HG03025 (cell line): Measurements from ENCODE around the gene CCDC88B.
A peak's percentile ranks its signal among the peaks of the same experiment; 100 is the strongest.
"Not testable (repeated sequence)": the region's sequence is repeated elsewhere in the genome, so short reads cannot be mapped to it uniquely, and the experiment has no call there.

Experiments used
- ATAC-seq: cut with Tn5 transposase; IDR thresholded peaks from one replicate; pipeline ENCODE4 v1.9.1; 2021; ENCODE audit warnings: mild to moderate bottlenecking, moderate library complexity; ENCODE audit not compliant: unreplicated experiment, low FRiP score

CCDC88B gene

DNA sequence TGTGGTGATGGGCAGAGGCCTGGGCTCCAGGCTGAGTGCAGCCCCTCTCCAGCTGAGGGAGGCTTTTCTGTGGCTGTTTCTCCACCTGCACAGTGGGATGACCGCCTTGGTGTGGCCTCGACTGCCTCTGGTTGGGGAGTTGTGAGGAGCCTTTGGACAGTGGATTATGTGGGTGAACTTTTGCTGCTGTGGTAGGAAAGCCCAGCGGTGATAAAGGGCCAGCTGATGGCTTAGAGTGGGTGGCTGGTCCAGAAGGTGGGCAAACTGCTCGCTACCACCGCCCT, 36.0 kb upstream of the CCDC88B start:
- ATAC-seq, result no peak

DNA sequence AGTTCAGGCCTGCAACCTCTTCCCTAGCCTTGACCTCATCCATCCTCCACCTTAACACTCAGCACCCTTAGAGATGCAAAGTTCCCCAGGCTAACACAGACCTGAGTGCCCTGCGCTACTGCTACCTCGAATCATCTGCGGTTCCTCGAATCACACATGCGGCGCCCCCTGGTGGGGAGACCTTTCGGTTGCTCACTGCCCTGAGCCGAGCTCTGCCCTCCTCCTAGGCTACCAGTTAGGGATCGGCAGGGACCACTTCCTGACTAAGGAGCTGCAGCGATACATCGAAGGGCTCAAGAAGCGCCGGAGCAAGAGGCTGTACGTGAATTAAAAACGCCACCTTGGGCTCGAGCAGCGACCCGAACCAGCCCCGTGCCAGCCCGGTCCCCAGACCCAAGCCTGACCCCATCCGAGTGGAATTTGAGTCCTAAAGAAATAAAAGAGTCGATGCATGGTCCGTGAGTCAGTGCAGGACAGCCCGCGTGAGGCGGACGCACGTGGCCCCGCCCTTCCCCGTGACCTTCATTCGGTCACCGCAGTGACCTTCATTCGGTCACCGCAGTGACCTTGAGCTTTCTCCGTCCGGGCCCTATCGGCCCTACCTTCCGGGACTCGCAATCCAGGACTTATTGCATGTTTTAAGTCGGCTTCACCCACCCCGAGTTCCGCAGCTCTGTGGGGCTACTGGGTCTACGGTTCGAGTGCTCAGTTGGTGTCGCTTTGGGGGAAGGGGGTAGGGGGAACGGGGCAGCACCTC, 35.5 kb upstream of the CCDC88B start:
- ATAC-seq, result peak; percentile 11

DNA sequence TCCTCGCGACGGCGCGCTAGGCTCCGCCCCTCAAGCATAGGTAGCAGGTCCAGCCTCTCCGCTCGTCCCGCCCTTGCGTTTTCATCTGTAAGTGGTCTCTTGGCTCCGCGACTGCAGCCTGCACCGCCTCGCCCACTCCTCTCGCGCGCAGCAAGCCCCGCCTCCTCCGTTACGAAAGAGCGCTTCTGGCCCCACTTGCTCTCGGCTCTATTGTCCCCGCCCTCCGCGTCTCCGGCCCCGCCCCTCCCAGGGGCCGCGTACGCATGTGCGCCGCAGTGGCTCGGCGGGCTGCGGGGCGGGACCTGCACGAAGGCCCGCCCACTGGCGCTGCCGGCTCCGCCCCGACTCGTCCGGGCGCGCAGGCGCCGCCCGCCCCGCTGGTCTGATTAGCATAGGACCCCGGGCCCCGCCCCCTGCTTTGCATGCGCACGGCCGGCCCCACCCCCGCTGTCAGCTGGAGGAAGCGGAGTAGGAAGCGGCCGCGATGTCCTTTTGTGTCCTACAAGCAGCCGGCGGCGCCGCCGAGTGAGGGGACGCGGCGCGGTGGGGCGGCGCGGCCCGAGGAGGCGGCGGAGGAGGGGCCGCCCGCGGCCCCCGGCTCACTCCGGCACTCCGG, 34.8 kb upstream of the CCDC88B start, which contains the start of gene ESRRA:
Gene ESRRA, plus strand, starts transcription at position 450 of the 616 bp plus-strand sequence. CDS start 1,656 bp downstream, outside the sequence.
- peak; percentile 63 for ATAC-seq

DNA sequence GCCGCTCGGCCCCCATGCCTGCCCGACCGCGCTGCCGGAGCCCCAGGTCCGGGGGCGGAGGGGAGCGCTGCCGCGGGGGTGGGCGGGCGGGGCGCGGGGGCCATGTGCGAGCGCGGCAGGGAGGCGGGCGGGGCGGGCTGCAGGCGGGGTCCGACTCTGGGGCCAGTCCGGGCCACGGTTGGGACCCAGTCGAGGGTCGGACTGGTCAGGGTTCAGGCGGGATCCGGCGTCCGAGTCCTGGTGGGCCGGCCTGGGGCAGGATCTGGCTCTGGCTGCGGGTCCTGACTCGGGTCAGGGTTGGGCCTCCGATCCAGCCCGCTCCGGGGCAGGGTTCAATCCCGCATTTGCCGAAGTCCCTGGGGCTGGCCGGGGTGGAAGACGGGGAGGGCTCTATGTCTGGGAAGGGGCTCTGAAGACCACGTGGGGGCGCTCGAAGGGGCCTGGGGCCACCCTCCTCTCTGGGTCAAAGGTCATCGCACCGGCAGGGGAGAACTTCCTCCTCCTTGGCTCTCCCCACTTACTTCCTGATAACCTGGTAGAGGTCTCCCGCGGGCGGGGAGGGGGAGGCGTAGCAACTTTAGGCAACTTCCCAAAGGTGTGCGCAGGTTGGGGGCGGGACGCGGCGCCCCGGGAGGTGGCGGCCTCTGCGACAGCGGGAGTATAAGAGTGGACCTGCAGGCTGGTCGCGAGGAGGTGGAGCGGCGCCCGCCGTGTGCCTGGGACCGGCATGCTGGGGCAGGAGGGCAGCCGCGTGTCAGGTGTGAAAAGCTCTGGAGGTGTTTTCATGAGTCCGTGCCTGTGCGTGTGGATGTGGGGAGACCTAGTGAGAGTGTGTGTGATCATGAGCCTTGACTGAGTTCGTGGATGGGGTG, 34.1 kb upstream of the CCDC88B start:
- peak; percentile 25 for ATAC-seq

DNA sequence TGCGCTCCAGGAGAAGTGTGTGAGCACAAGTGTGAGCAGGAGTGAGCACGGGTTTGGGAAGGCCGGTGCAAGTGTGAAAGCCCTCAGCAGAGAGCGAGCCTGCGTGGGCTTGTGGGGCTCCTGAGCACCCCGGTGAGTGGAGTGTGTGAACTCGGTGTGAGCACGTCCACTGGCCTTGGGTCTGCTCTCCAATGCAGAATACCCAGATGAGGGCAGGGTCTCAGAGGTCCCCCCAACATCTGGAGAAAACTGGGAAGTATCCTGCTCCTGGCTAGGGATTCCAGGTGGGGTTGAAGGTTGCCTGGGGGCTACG, 33.5 kb upstream of the CCDC88B start:
- ATAC-seq, result no peak

DNA sequence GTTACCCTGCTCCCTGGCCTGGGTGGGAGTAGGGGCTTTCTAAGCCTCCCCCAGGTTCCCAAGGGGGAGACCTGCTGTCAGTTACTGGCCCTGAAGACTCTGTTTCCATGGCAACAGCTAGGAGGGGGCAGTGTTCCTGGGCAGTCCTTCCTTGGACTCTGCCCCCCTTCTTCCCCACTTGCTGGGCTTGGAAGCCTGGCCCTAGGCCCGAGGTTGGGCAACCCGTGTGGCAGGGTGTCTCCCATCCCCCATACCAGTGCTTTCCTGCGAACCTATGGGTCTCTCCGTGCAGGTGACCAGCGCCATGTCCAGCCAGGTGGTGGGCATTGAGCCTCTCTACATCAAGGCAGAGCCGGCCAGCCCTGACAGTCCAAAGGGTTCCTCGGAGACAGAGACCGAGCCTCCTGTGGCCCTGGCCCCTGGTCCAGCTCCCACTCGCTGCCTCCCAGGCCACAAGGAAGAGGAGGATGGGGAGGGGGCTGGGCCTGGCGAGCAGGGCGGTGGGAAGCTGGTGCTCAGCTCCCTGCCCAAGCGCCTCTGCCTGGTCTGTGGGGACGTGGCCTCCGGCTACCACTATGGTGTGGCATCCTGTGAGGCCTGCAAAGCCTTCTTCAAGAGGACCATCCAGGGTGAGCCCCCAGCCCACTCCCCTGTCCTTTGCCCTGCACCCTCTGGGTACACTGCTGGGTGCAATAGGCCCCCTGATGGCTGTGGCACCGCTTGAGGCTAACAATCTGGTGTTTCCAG, 33.0 kb upstream of the CCDC88B start:
- no peak for ATAC-seq

DNA sequence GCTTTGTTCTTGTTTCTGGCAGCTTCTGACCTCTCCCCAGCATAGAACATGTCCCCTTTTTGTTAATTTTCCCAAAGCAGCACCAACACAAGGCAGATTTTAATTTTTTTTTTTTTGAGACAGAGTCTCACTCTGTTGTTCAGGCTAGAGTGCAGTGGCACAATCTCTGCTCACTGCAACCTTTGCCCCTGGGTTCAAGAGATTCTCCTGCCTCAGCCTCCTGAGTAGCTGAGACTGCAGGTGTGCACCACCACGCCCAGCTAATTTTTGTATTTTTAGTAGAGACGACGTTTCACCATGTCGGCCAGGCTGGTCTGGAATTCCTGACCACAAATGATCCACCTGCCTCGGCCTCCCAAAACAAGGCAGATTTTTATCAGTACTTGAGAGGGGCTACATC, 32.2 kb upstream of the CCDC88B start:
- not testable (repeated sequence) for ATAC-seq

DNA sequence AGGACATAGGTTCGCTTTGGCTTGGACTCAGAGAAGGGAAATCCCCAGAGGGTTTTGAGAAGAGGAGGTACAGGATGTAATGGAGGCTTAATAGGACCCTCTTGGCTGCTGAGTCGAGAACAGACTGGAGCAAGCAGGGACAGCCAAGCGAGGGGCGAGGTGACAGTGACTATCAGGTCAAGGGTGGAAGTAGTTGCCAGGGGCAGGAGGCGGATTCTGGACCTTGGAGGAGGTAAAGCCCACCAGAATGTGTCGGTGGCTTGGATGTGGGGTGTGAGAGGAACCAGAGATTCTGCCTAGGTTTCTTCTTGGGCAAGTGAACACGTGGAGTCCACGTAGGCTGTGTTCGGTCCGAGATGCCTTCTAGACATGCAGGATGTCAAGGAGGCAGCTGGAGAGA, 27.1 kb upstream of the CCDC88B start:
- no peak for ATAC-seq

DNA sequence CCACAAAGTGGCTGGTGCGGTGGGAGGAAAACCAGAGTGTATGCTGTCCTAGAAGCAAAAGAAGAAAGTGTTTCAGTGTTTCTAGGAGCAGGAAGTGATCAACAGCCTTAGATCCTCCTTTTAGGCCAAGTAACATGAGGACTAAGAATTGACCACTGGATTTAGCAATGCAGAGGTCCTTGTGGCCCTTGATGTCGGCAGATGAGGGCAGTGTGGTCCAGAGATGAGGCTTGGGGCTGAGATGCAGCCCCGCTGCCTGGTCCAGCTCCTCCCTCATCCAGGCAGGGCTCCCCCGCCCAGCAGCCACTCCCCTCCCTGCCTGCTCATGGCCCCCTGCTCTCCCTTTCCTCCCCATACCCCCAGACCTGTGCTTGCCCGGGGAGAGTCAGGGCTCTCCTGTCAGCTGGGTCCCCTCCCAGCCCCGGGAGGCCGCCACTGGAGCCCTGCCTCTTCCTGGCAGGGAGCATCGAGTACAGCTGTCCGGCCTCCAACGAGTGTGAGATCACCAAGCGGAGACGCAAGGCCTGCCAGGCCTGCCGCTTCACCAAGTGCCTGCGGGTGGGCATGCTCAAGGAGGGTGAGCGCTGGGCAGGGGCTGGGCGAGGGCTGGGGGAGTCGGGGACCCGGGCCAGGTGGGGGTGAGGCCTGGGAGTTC, 26.4 kb upstream of the CCDC88B start:
- no peak for ATAC-seq

DNA sequence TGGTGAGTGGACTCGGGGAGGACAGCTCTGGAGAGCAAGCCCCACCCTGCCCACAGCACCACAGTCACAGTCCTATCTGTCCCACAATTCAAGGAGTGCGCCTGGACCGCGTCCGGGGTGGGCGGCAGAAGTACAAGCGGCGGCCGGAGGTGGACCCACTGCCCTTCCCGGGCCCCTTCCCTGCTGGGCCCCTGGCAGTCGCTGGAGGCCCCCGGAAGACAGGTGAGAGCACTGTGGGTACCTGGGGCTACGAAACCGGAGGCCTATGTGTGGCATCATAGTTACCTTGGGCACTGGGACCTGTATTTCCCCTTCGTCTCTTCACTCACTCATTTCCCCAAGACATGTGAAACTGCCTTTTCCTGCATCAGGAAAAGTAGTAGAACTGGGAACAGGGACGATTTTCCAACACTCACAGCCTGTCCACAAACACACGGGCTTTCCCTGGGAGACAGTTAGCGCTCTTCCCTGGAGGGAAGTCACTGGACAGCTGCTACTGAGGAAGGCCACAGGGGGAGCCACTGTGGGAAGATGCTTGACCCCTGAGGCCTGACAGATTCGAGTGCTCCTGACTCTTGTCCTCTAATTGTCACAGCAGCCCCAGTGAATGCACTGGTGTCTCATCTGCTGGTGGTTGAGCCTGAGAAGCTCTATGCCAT, 25.7 kb upstream of the CCDC88B start:
- no peak for ATAC-seq

DNA sequence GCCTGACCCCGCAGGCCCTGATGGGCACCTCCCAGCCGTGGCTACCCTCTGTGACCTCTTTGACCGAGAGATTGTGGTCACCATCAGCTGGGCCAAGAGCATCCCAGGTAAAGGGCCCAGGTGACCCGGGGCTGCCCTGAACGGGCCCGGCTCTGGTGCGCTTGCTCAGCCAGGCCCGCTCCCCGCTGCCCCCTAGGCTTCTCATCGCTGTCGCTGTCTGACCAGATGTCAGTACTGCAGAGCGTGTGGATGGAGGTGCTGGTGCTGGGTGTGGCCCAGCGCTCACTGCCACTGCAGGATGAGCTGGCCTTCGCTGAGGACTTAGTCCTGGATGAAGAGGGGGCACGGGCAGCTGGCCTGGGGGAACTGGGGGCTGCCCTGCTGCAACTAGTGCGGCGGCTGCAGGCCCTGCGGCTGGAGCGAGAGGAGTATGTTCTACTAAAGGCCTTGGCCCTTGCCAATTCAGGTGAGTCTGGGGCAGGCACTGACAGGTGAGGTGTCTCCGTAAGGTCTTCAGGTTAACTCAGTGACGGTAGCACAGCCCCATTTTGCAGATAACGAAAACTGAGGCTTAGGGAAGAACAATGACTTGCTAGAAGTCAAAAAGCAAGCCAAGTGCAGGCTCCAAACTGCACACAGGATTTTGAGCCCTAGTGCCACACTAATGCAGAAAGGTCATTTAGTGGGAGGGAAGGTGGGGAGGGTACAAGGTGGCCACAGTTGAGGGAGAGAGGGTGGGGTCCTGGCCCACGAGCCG, 25.0 kb upstream of the CCDC88B start:
- ATAC-seq, result no peak

DNA sequence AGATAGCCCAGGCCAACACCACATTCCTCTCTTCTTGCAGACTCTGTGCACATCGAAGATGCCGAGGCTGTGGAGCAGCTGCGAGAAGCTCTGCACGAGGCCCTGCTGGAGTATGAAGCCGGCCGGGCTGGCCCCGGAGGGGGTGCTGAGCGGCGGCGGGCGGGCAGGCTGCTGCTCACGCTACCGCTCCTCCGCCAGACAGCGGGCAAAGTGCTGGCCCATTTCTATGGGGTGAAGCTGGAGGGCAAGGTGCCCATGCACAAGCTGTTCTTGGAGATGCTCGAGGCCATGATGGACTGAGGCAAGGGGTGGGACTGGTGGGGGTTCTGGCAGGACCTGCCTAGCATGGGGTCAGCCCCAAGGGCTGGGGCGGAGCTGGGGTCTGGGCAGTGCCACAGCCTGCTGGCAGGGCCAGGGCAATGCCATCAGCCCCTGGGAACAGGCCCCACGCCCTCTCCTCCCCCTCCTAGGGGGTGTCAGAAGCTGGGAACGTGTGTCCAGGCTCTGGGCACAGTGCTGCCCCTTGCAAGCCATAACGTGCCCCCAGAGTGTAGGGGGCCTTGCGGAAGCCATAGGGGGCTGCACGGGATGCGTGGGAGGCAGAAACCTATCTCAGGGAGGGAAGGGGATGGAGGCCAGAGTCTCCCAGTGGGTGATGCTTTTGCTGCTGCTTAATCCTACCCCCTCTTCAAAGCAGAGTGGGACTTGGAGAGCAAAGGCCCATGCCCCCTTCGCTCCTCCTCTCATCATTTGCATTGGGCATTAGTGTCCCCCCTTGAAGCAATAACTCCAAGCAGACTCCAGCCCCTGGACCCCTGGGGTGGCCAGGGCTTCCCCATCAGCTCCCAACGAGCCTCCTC, 24.1 kb upstream of the CCDC88B start:
- ATAC-seq, result not testable (repeated sequence)

DNA sequence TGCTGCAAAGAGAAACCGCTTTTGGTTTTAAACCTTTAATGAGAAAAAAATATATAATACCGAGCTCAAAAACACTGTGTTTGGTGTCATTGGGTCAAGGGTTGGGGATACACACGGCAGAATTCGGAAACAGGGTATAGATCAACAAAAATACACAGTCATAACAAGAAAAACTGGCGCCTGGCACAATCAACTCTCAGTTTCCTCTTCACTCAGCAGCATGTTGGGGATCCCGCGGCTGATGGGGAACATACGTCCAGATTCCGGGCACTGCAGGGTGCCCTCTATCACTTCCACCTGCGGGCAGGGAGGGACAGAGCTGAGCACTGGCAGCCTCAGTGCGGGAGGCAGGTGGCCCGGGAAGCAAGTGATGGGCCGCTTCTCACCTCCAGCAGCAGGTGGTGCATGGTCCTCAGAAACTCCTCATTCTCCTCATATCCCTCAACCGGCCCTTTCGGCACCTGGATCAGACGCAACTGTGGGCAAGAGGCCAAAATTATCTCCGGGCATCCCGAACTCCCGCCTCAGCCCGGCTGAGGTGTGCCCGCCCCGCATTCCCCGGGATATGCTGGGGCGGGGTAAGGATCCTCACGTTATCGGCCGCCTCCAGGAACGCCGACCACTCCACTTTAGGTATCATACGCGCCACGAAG, 23.2 kb upstream of the CCDC88B start:
- ATAC-seq, result peak; percentile 6

DNA sequence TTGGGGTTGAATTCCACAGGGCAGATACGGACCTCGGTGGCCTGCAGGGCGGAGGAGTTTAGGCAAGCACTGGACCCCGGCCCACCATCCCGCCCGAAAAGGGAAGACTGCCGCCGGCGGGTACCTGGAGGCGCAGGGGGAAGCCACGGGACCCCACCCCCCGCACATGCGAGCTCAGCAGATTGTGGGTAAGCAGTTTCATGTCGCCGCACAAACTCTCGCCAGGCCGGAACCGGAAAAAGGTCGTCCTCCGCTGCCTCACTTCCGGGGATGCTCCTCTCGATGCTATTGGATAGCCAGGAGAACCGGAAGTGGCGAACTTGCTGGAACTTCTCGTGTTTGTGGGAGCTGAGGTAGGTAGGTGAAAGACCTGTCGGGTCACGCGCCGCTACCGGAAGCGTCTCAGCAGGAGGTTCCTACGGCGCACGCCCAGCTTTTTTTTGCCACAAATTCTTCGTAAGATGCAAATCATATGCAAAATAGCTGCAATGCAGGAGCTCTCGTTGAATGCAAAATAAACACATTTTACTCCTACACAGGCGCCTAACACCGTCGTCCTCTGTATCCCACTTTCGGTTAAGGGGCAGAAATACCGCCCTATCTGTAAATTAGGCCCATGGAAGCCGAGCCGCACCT, 22.6 kb upstream of the CCDC88B start, which contains the start of gene TRMT112:
Gene TRMT112, minus strand, starts transcription at position 235 of the 636 bp plus-strand sequence. Its CDS starts 33 bp downstream, at position 202.
- ATAC-seq, result peak; percentile 57

DNA sequence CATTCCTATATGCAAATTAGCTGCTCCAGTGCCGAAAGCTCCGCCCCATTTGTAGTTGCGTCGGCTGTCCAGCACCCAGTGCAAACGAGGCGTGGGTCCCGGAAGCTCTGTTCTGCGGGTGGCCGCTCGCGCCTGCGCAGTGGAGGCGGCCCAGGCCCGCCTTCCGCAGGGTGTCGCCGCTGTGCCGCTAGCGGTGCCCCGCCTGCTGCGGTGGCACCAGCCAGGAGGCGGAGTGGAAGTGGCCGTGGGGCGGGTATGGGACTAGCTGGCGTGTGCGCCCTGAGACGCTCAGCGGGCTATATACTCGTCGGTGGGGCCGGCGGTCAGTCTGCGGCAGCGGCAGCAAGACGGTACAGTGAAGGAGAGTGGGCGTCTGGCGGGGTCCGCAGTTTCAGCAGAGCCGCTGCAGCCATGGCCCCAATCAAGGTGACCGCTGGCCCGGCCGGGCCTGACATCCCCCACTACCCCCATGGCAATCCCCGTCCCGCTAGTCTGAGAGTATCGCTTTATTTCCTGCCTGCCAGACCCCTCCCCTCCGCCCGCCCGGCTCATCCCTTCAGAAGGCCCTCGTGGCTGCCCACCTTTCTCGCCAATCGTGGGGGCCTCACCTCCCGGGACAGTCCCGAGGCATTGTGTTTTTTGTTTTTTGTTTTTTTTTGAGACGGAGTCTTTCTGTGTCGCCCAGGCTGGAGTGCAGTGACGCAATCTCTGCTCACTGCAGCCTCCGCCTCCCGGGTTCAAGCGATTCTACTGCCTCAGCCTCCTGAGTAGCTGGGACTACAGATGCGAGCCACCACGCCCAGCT, 21.8 kb upstream of the CCDC88B start, which contains the start of gene PRDX5:
Gene PRDX5, plus strand, starts transcription at position 161 of the 805 bp plus-strand sequence. Its CDS starts 95 bp downstream, at position 256.
- peak; percentile 70 for ATAC-seq
